GM21423 (cell line): ENCODE measurements around the gene CTNNA2.

Experiments used
- ATAC-seq: cut with Tn5 transposase; IDR thresholded peaks from one replicate; pipeline ENCODE4 v1.9.1; 2021; ENCODE audit warnings: mild to moderate bottlenecking, moderate library complexity; ENCODE audit not compliant: unreplicated experiment

The CTNNA2 gene

GRCh38 chr2:80420530-80421208 lies 907.8 kb downstream of the CTNNA2 start:
- no peak for ATAC-seq

DNA sequence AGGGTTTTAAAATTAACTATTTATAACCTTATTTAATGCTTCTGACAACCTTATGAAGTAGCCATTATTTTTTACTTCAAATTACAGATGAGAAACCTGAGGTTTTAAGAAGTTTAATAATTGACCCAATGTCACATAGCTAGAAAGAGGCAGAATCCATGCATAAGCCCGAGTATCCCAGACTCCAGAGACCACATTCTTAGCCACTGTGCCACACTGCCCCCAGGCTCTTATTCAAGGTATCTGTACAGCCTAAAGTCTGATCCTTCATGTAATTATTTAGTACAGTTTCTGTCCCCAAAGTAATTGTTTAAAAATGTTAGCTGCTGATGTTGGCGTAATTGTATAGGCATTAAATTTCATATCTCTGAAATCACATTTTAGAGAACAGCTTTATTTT lies 916.4 kb downstream of the CTNNA2 start:
- ATAC-seq, result no peak

- no peak for ATAC-seq
These were observed 925.1 kb downstream of the CTNNA2 start for GRCh38 chr2:80437959-80438358.

- ATAC-seq, result no peak
These were observed 925.8 kb downstream of the CTNNA2 start for GRCh38 chr2:80438686-80439085.

GRCh38 chr2:80454628-80455027 lies 941.8 kb downstream of the CTNNA2 start:
- ATAC-seq, result no peak

- no peak for ATAC-seq
These were observed 946.2 kb downstream of the CTNNA2 start for GRCh38 chr2:80459028-80459427.

DNA sequence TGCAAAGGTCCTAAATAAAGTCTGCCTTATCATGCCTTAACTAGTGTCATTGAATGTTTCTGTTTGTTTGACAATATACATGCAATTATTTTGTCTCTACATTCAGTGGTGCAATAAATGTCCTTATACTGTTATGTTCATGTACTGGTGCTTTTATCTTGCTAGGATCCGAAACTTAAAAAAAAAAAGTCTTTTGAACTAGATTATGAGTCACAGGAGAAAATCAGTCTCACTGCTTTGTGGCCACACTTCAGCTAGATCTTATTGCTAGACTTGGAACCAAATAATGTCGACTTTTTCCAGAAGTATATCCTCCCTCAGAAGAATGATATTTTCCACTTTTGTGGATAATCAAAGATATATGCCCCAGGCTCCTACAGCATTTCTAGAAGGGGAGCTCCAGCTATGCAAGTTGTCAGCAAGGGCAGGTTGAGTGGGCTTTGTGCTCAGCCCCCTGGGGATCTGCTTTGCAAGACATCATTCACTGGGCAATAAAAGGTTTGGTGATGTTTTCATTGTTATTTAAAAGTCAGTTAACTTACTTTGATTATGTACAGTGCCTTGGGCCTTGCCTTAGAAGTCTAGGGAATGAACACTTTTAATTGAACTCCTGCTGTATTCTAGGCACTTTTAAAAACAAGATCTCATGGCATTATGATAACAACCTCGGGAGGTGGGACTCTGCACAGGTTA lies 948.8 kb downstream of the CTNNA2 start:
- ATAC-seq, result no peak

- no peak for ATAC-seq
These were observed 949.8 kb downstream of the CTNNA2 start for GRCh38 chr2:80462654-80463053.

DNA sequence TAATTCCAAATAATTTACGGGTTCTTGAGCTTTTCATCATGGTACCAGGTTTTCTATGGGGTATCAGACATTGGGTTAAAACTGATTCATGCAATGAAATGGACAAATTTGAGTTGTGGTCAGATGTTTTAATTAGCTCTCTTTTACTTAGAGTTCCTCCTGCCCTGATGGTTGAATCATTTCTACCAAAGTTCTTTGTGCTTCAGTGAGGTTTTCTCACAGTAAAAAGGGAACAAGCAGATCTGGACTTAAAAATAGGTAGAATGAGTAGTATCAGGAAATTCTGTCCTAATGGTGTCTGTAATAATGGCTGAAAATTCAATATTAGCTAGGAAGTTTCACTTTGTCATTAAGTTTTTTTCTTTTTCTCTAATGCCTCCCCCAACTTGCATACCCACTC lies 951.4 kb downstream of the CTNNA2 start:
- no peak for ATAC-seq

DNA sequence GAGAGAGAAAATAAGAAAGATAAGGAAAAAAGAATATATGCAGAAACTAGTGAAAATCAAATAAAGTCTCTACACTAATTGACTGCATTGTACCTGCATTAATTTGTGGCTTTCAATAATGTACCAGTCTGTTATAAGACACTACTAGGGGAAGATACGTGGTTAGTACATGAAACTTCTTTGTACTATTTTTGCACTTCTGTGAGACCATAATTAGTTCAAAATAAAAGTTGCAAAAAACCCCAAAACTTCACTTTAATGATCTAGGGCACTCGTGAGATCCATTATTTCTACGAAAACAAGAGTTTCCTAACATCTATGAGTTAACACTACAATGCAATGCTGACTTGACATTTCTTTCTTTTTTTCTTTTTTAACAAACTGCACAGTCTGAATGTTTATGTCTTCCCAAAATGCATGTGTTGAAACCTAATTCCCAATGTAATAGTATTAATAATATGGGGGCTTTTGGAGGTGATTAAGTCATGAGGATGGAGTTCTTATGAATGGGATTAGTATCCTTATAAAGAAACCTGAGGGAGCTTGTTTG lies 954.5 kb downstream of the CTNNA2 start:
- ATAC-seq, result no peak

DNA sequence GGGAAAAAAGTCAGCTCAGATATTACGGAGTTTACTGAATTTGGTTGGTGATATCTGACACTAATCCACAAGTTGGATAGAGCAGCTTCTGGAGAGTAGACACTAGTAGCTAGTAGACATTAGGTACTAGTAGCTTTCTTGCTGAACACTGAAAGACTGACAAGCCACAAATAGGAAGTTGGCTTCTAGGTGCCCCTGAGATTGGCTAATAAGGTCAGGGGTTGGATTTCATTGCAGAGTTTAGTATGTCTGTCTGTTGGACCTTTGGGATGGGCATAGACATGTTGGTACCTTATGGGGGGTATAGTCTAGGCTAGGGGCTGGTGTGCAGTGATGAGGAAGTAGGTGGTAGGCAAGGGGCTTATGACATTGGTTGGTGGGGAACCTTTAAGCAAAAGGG lies 956.6 kb downstream of the CTNNA2 start:
- ATAC-seq, result no peak

GRCh38 chr2:80473069-80473468 lies 960.2 kb downstream of the CTNNA2 start:
- no peak for ATAC-seq

- ATAC-seq, result no peak
These were observed 960.9 kb downstream of the CTNNA2 start for GRCh38 chr2:80473796-80474195.

DNA sequence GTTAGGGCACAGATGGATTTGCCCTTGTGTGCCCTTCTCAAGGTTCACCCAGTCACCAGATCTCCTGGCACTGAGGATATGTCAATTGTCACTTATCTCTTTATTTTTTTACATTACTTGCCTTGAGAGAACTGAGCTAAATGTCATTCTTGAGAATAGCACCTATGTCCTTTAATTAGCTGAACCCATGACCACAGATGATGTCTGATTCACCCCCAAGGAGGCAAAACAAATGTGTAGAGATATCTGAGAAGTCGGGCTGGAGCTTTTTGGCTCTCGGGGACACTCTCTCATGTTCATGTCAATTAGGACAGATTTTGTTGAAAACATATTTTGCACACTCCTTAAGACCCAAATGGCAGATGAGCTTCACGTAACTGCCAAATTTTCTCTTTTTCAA lies 963.1 kb downstream of the CTNNA2 start:
- ATAC-seq, result no peak

GRCh38 chr2:80476535-80477117 lies 963.8 kb downstream of the CTNNA2 start:
- no peak for ATAC-seq

DNA sequence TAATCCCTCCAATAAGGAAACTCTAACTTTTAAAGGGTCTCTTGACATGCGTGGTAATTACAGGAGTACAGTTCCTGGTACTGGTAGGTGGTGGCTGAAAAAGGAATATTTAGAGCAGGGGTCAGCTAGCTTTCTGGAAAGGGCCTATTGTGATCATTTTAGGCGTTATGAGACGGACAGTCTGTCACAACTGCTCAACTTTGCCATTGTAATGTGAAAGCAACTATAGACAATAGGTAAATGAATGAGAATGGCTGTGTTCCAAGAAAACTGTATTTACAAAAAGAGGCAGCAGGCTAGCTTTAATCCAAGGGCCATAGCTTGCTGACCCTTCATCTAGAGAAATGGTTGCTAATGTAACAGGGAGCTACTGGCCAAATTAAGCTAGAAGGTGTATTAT lies 969.4 kb downstream of the CTNNA2 start:
- ATAC-seq, result no peak

DNA sequence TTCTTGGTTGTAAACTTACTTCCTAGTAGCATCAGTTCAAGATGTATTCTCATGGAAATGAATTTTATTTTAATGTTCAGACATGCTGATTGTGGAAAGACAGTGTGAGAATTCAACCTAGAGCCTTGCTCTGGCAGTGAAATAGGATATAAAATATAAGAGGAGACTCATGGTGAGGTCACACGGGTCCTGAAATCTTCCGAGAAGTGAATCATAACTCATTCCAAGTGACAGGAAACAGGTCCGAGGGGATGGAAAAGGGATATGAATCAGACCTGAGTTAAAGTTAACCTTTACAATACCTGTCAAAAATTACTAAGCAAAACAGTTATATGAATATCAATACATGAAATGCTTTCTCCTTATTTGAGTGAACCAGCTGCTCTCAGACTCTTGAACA lies 976.9 kb downstream of the CTNNA2 start:
- no peak for ATAC-seq

- ATAC-seq, result no peak
These were observed 978.1 kb downstream of the CTNNA2 start for GRCh38 chr2:80490964-80491363.

DNA sequence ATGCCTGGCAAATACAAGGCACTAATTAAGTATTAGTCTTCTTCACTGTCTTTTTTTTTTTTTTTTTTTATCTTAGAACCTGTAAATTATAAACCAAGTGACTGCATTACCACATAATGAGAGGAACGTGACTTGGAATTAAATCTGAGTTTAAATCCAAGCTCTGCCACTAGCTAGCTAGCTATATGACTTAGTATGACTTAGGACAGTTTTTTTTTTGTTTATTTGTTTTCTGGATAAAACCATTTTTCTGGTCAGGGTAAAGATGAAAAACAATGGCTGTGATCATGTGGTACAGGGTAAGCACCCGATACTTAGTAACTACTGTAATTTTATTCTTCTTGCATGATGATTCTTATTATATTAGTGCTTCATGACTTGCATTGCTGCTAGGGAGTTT lies 983.5 kb downstream of the CTNNA2 start:
- ATAC-seq, result no peak

GRCh38 chr2:80496775-80497174 lies 983.9 kb downstream of the CTNNA2 start:
- no peak for ATAC-seq

- no peak for ATAC-seq
These were observed 986.2 kb downstream of the CTNNA2 start for GRCh38 chr2:80499095-80499494.
